Liver (tissue), 9 donors: Measurements from ENCODE around the gene USP26. TPM values are rescaled to one million over a fixed set of nuclear protein-coding genes. Genes with fewer than 3 reads are reported as not detected.

Source experiments
- DNase-seq: peaks from one replicate; pipeline ENCODE4 v3.0.0-alpha.2; 2017; ENCODE audit warnings: low spot score
- H3K27ac ChIP-seq, 2 donors: one replicate each; pipeline ENCODE4 v1.7.0; 2013; ENCODE audit warnings: inconsistent platforms in 2 of 2, low read length in 2 of 2, control low read depth in 1 of 2, low read depth in 1 of 2, mild to moderate bottlenecking in 1 of 2
- H3K27me3 ChIP-seq, 4 donors: one replicate each; pipeline versions ENCODE4 v1.6.1 to v1.7.0; 2013; ENCODE audit warnings: low read length in 3 of 4, inconsistent platforms in 1 of 4, mild to moderate bottlenecking in 1 of 4, moderate library complexity in 1 of 4; ENCODE audit not compliant: control insufficient read depth in 4 of 4, insufficient read depth in 4 of 4
- H3K36me3 ChIP-seq, 4 donors: one replicate each; pipeline versions ENCODE4 v1.6.1 to v1.7.0; 2013; ENCODE audit warnings: low read length in 3 of 4, mild to moderate bottlenecking in 3 of 4, low read depth in 1 of 4, moderate library complexity in 1 of 4; ENCODE audit not compliant: control insufficient read depth in 4 of 4, insufficient read depth in 3 of 4
- H3K4me1 ChIP-seq, 4 donors: one replicate each; pipeline versions ENCODE4 v1.6.1 to v1.7.0; 2013; ENCODE audit warnings: low read length in 3 of 4, mild to moderate bottlenecking in 3 of 4, moderate library complexity in 1 of 4; ENCODE audit not compliant: control insufficient read depth in 4 of 4, insufficient read depth in 4 of 4
- H3K4me3 ChIP-seq, 3 donors: one replicate each; pipeline versions ENCODE4 v1.6.1 to v1.7.0; 2013; ENCODE audit warnings: low read length in 3 of 3, control low read depth in 1 of 3, low read depth in 1 of 3, mild to moderate bottlenecking in 1 of 3
- H3K9ac ChIP-seq, 2 donors: one replicate each; pipeline ENCODE4 v1.7.0; 2013; ENCODE audit warnings: low read length in 2 of 2, mild to moderate bottlenecking in 2 of 2, moderate library complexity in 2 of 2, control low read depth in 1 of 2, low read depth in 1 of 2
- H3K9me3 ChIP-seq, 4 donors: one replicate each; pipeline versions ENCODE4 v1.6.1 to v1.7.0; 2013; ENCODE audit warnings: low read length in 3 of 4; ENCODE audit not compliant: control insufficient read depth in 4 of 4
- ATF3 ChIP-seq: IDR thresholded peaks from 2 replicates; pipeline ENCODE4 v1.6.1; 2016; ENCODE audit warnings: antibody characterized with exemption
- CTCF ChIP-seq: fragments of 150-350 bp; IDR thresholded peaks from 2 replicates; pipeline ENCODE4 v1.5.1; 2017; ENCODE audit warnings: improper control_type of control experiment, low read depth, low read length; ENCODE audit not compliant: missing input control
- EGR1 ChIP-seq, 2 donors: IDR thresholded peaks; 2 replicates each; pipeline ENCODE4 v1.6.1; 2016 to 2018; ENCODE audit warnings: antibody characterized with exemption in 2 of 2, low read depth in 2 of 2
- FOXA1 ChIP-seq: IDR thresholded peaks from 2 replicates; pipeline ENCODE4 v1.6.1; 2016; ENCODE audit warnings: antibody characterized with exemption
- FOXA2 ChIP-seq: IDR thresholded peaks from 2 replicates; pipeline ENCODE4 v1.6.1; 2016; ENCODE audit warnings: antibody characterized with exemption
- GABPA ChIP-seq, 2 donors: IDR thresholded peaks in 1 of 2; conservative IDR thresholded peaks in 1 of 2; 2 replicates each; pipeline ENCODE4 v1.6.1; 2016; ENCODE audit warnings: antibody characterized with exemption in 2 of 2, mild to moderate bottlenecking in 1 of 2, moderate library complexity in 1 of 2
- HNF4A ChIP-seq, 2 donors: conservative IDR thresholded peaks; 2 replicates each; pipeline ENCODE4 v1.6.1; 2016; ENCODE audit warnings: antibody characterized with exemption in 2 of 2, mild to moderate bottlenecking in 2 of 2
- HNF4G ChIP-seq: IDR thresholded peaks from 2 replicates; pipeline ENCODE4 v1.6.1; 2016; ENCODE audit warnings: antibody characterized with exemption
- JUND ChIP-seq, 2 donors: IDR thresholded peaks; 2 replicates each; pipeline ENCODE4 v1.6.1; 2016; ENCODE audit warnings: antibody characterized with exemption in 2 of 2
- MAX ChIP-seq: IDR thresholded peaks from 2 replicates; pipeline ENCODE4 v1.6.1; 2016; ENCODE audit warnings: antibody characterized with exemption
- NR2F2 ChIP-seq: IDR thresholded peaks from 2 replicates; pipeline ENCODE4 v1.6.1; 2016; ENCODE audit warnings: antibody characterized with exemption
- RAD21 ChIP-seq, 2 donors: IDR thresholded peaks; 2 replicates each; pipeline ENCODE4 v1.6.1; 2016; ENCODE audit warnings: antibody characterized with exemption in 2 of 2, mild to moderate bottlenecking in 2 of 2
- RXRA ChIP-seq, 2 donors: IDR thresholded peaks; 2 replicates each; pipeline ENCODE4 v1.6.1; 2017 to 2018; ENCODE audit warnings: antibody characterized with exemption in 2 of 2, mild to moderate bottlenecking in 1 of 2
- SP1 ChIP-seq: IDR thresholded peaks from 2 replicates; pipeline ENCODE4 v1.6.1; 2018; ENCODE audit warnings: antibody characterized with exemption, mild to moderate bottlenecking
- TAF1 ChIP-seq: conservative IDR thresholded peaks from 2 replicates; pipeline ENCODE4 v1.6.1; 2016; ENCODE audit warnings: antibody characterized with exemption, mild to moderate bottlenecking
- YY1 ChIP-seq: IDR thresholded peaks from 2 replicates; pipeline ENCODE4 v1.6.1; 2016; ENCODE audit warnings: antibody characterized with exemption, mild to moderate bottlenecking
- ZBTB33 ChIP-seq: IDR thresholded peaks from 2 replicates; pipeline ENCODE4 v1.6.1; 2016; ENCODE audit warnings: antibody characterized with exemption
- WGBS: extraction: QIAGEN DNeasy Blood & Tissue Kit; methylation state at CpG from one replicate; pipeline ENCODE4 v1.1.7; 2013; 5-methylcytosine and 5-hydroxymethylcytosine counted together
- polyA plus RNA-seq, 2 donors: library from polyadenylated mRNA; stranded (reverse) in 1 of 2; unstranded in 1 of 2; fragments of 200-250 nt in 1 of 2; fragments of >200 nt in 1 of 2; fragmentation: Nextera tagmentation in 1 of 2; extraction: Ambion mirVana in 1 of 2; gene quantifications; one replicate each; pipeline versions ENCODE4 v1.2.1 to v1.2.3, GENCODE V29; 2013 to 2015
- total RNA-seq, 2 donors: library from RNA; depleted of rRNA; stranded (reverse); fragments of >200 nt; gene quantifications; one replicate each; pipeline ENCODE4 v1.2.3, GENCODE V29; 2014
- TF ChIP-seq, protein P1 (sequence below): IDR thresholded peaks from 2 replicates; pipeline ENCODE4 v1.6.1; 2016; ENCODE audit warnings: antibody characterized with exemption, mild to moderate bottlenecking
- donor health status: healthy.
- donor health status: healthy.
- donor health status: healthy.
- donor health status: healthy.
- donor health status: healthy.

Gene USP26
- total and polyA plus RNA-seq, 4 donors = not detected

GRCh38 chrX:132999209-132999608 lies 97.7 kb downstream of the USP26 start:
- Histone ChIP-seq H3K9me3 (no peaks in the 10 kb centered on the region), H3K9ac (no peak overlapping the region), H3K27ac (no peak overlapping the region), H3K27me3 (peaks cover 0 to 5% (median 0%) of the 10 kb centered on the region in 4 donors), H3K4me1 (no peaks in the 10 kb centered on the region), H3K4me3 (no peak overlapping the region), H3K36me3 (no peaks in the 10 kb centered on the region)
- no peak for TF ChIP-seq JUND (IDR thresholded peaks at IDR 0.05)
- TF ChIP-seq TAF1 = no peak
- no peak for TF ChIP-seq RXRA (IDR thresholded peaks at IDR 0.05)
- no peak for TF ChIP-seq MAX
- no peak for TF ChIP-seq ZBTB33
- TF ChIP-seq SP1 = no peak
- TF ChIP-seq NR2F2 = no peak
- TF ChIP-seq, protein P1, sequence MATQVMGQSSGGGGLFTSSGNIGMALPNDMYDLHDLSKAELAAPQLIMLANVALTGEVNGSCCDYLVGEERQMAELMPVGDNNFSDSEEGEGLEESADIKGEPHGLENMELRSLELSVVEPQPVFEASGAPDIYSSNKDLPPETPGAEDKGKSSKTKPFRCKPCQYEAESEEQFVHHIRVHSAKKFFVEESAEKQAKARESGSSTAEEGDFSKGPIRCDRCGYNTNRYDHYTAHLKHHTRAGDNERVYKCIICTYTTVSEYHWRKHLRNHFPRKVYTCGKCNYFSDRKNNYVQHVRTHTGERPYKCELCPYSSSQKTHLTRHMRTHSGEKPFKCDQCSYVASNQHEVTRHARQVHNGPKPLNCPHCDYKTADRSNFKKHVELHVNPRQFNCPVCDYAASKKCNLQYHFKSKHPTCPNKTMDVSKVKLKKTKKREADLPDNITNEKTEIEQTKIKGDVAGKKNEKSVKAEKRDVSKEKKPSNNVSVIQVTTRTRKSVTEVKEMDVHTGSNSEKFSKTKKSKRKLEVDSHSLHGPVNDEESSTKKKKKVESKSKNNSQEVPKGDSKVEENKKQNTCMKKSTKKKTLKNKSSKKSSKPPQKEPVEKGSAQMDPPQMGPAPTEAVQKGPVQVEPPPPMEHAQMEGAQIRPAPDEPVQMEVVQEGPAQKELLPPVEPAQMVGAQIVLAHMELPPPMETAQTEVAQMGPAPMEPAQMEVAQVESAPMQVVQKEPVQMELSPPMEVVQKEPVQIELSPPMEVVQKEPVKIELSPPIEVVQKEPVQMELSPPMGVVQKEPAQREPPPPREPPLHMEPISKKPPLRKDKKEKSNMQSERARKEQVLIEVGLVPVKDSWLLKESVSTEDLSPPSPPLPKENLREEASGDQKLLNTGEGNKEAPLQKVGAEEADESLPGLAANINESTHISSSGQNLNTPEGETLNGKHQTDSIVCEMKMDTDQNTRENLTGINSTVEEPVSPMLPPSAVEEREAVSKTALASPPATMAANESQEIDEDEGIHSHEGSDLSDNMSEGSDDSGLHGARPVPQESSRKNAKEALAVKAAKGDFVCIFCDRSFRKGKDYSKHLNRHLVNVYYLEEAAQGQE = no peak
- no peak for TF ChIP-seq YY1
- TF ChIP-seq FOXA1 = no peak
- TF ChIP-seq HNF4G = no peak
- no peak for TF ChIP-seq FOXA2
- no peak for TF ChIP-seq CTCF
- TF ChIP-seq EGR1 (IDR thresholded peaks at IDR 0.05; ENCODE audit: low read depth in 2 of 2) = no peak
- TF ChIP-seq GABPA (IDR thresholded peaks at IDR 0.05 in 1 of 2, conservative IDR thresholded peaks at IDR 0.05 in 1 of 2) = no peak
- TF ChIP-seq HNF4A (conservative IDR thresholded peaks at IDR 0.05) = no peak
- TF ChIP-seq RAD21 (IDR thresholded peaks at IDR 0.05) = no peak
- no peak for TF ChIP-seq ATF3
- DNase-seq = no peak
- WGBS = 87% methylated on average over 1 of the region's 1 CpG
